ENCODE data around the gene GNPTG. TPM values are rescaled to one million over a fixed set of nuclear protein-coding genes. Genes with fewer than 3 reads are reported as not detected.

The GNPTG gene
- total RNA-seq, 1 donor from 2014 or later = 50.5 TPM

GRCh38 chr16:1375298-1375640 lies 23.5 kb downstream of the GNPTG start:
- TF ChIP-seq CTCF (IDR thresholded peaks at IDR 0.05; ENCODE audit: partially characterized antibody, unreplicated experiment) = no peak
- no peak overlapping the region for H3K4me3 Mint-ChIP-seq (ENCODE audit: unreplicated experiment)
- no peak overlapping the region for H3K27ac Mint-ChIP-seq (ENCODE audit: unreplicated experiment)
- peaks cover 5% of the 10 kb centered on the region for H3K4me1 Mint-ChIP-seq (ENCODE audit: low read depth, unreplicated experiment)
- H3K27me3 Mint-ChIP-seq (ENCODE audit: unreplicated experiment) = peaks cover 10% of the 10 kb centered on the region
- H3K9me3 Mint-ChIP-seq (ENCODE audit: unreplicated experiment) = peaks cover 10% of the 10 kb centered on the region
- DNase-seq = no peak
- no peaks in the 10 kb centered on the region for H3K36me3 Mint-ChIP-seq (ENCODE audit: unreplicated experiment)

- Mint-ChIP-seq H3K27ac (ENCODE audit: unreplicated experiment) (no peak overlapping the region), H3K4me3 (ENCODE audit: unreplicated experiment) (no peak overlapping the region), H3K36me3 (ENCODE audit: unreplicated experiment) (no peaks in the 10 kb centered on the region), H3K4me1 (ENCODE audit: low read depth, unreplicated experiment) (peaks cover 5% of the 10 kb centered on the region), H3K9me3 (ENCODE audit: unreplicated experiment) (peaks cover 10% of the 10 kb centered on the region), H3K27me3 (ENCODE audit: unreplicated experiment) (peaks cover 11% of the 10 kb centered on the region)
- no peak for TF ChIP-seq CTCF (IDR thresholded peaks at IDR 0.05; ENCODE audit: partially characterized antibody, unreplicated experiment)
- DNase-seq = no peak
These were observed 24.1 kb downstream of the GNPTG start for GRCh38 chr16:1375741-1376410.

GRCh38 chr16:1377406-1378010 lies 25.8 kb downstream of the GNPTG start:
- H3K27ac Mint-ChIP-seq (ENCODE audit: unreplicated experiment) = no peak overlapping the region
- no peak for TF ChIP-seq CTCF (IDR thresholded peaks at IDR 0.05; ENCODE audit: partially characterized antibody, unreplicated experiment)

GRCh38 chr16:1378087-1378803 lies 26.5 kb downstream of the GNPTG start:
- no peak for TF ChIP-seq CTCF (IDR thresholded peaks at IDR 0.05; ENCODE audit: partially characterized antibody, unreplicated experiment)
- peak overlapping the region; percentile 83 for H3K4me3 Mint-ChIP-seq (ENCODE audit: unreplicated experiment)
- H3K9me3 Mint-ChIP-seq (ENCODE audit: unreplicated experiment) = peaks cover 12% of the 10 kb centered on the region
- no peaks in the 10 kb centered on the region for H3K36me3 Mint-ChIP-seq (ENCODE audit: unreplicated experiment)
- DNase-seq = no peak
- H3K27me3 Mint-ChIP-seq (ENCODE audit: unreplicated experiment) = peaks cover 9% of the 10 kb centered on the region
- H3K27ac Mint-ChIP-seq (ENCODE audit: unreplicated experiment) = no peak overlapping the region
- peaks cover 5% of the 10 kb centered on the region for H3K4me1 Mint-ChIP-seq (ENCODE audit: low read depth, unreplicated experiment)

More at GRCh38 chr16:1377406-1378010, 25.8 kb downstream of the GNPTG start:
- Mint-ChIP-seq H3K4me3 (ENCODE audit: unreplicated experiment) (no peak overlapping the region), H3K27me3 (ENCODE audit: unreplicated experiment) (peaks cover 9% of the 10 kb centered on the region), H3K4me1 (ENCODE audit: low read depth, unreplicated experiment) (peaks cover 5% of the 10 kb centered on the region), H3K36me3 (ENCODE audit: unreplicated experiment) (no peaks in the 10 kb centered on the region), H3K9me3 (ENCODE audit: unreplicated experiment) (peaks cover 10% of the 10 kb centered on the region)
- DNase-seq = no peak
